Loucy (cell line): ENCODE results near the gene CEP104.

Experiments used
- H2AFZ ChIP-seq: fragments of 200-600 bp; sonication (generic); 2 replicates; pipeline ENCODE4 v1.6.0; 2016; ENCODE audit warnings: antibody characterized with exemption, mild to moderate bottlenecking, low read length, moderate library complexity
- H3F3A ChIP-seq: fragments of 200-600 bp; 2 replicates; pipeline ENCODE4 v1.6.0; 2016; ENCODE audit warnings: antibody characterized with exemption, low read depth, mild to moderate bottlenecking
- H3K27me3 ChIP-seq: fragments of 200-600 bp; sonication (generic); 2 replicates; pipeline ENCODE4 v1.6.1; 2014; ENCODE audit warnings: low read length, mild to moderate bottlenecking; ENCODE audit not compliant: insufficient read depth, poor library complexity, severe bottlenecking
- H3K36me3 ChIP-seq: fragments of 200-600 bp; sonication (generic); 2 replicates; pipeline ENCODE4 v1.6.1; 2016; ENCODE audit warnings: low read length; ENCODE audit not compliant: insufficient read depth
- H3K4me1 ChIP-seq: fragments of 200-600 bp; sonication (generic); 2 replicates; pipeline ENCODE4 v1.5.1; 2014; ENCODE audit warnings: low read length, mild to moderate bottlenecking; ENCODE audit not compliant: insufficient read depth, poor library complexity, severe bottlenecking
- H3K4me2 ChIP-seq: fragments of 200-600 bp; sonication (generic); 2 replicates; pipeline ENCODE4 v1.6.0; 2014; ENCODE audit warnings: antibody characterized with exemption, low read length, low read depth, mild to moderate bottlenecking; ENCODE audit not compliant: poor library complexity, severe bottlenecking
- H3K4me3 ChIP-seq: fragments of 200-600 bp; sonication (generic); 2 replicates; pipeline ENCODE4 v1.5.1; 2014; ENCODE audit warnings: low read length, mild to moderate bottlenecking, mixed read lengths; ENCODE audit not compliant: poor library complexity, severe bottlenecking
- H3K79me2 ChIP-seq: fragments of 200-600 bp; sonication (generic); 2 replicates; pipeline ENCODE4 v1.6.1; 2014; ENCODE audit warnings: low read length; ENCODE audit not compliant: insufficient read depth
- H3K9ac ChIP-seq: fragments of 200-600 bp; sonication (generic); 2 replicates; pipeline ENCODE4 v1.6.0; 2014; ENCODE audit warnings: mild to moderate bottlenecking, low read depth, low read length, moderate library complexity; ENCODE audit not compliant: poor library complexity, severe bottlenecking
- H3K9me2 ChIP-seq: fragments of 200-600 bp; sonication (generic); replicated peaks from 2 replicates; pipeline ENCODE4 v1.6.1; 2016; ENCODE audit warnings: low read depth, low read length, mixed read lengths
- H3K9me3 ChIP-seq: fragments of 200-600 bp; sonication (generic); 2 replicates; pipeline ENCODE4 v1.6.1; 2014; ENCODE audit warnings: mild to moderate bottlenecking, antibody characterized with exemption, low read length, low read depth; ENCODE audit not compliant: insufficient read depth
- H4K20me1 ChIP-seq: fragments of 200-600 bp; sonication (generic); 2 replicates; pipeline ENCODE4 v1.6.0; 2014; ENCODE audit warnings: antibody characterized with exemption, low read length, mild to moderate bottlenecking; ENCODE audit not compliant: insufficient read depth, poor library complexity, severe bottlenecking
- CTCF ChIP-seq: fragments of 200-600 bp; sonication (generic); conservative IDR thresholded peaks from 2 replicates; pipeline ENCODE4 v1.5.1; 2014; ENCODE audit warnings: mild to moderate bottlenecking, antibody characterized with exemption, low read length
- EZH2phosphoT487 ChIP-seq: fragments of 200-600 bp; IDR thresholded peaks from 2 replicates; pipeline ENCODE4 v1.6.1; 2018; ENCODE audit warnings: antibody characterized with exemption, mild to moderate bottlenecking, moderate library complexity, borderline replicate concordance

Gene CEP104

GRCh38 chr1:3821004-3821403, 36.0 kb downstream of the CEP104 start:
- no peak overlapping the region for H3K9ac ChIP-seq
- no peaks in the 10 kb centered on the region for H3K4me1 ChIP-seq
- H3K4me2 ChIP-seq: no peak overlapping the region
- TF ChIP-seq EZH2phosphoT487 (no peak), CTCF (no peak)
- no peaks in the 10 kb centered on the region for H3K9me2 ChIP-seq
- no peak overlapping the region for H2AFZ ChIP-seq
- peaks cover 4% of the 10 kb centered on the region; the same call in 1 of the 2 replicates for H3K36me3 ChIP-seq
- H3K9me3 ChIP-seq: no peaks in the 10 kb centered on the region
- no peaks in the 10 kb centered on the region for H4K20me1 ChIP-seq
- H3F3A ChIP-seq: no peaks in the 10 kb centered on the region
- H3K4me3 ChIP-seq: no peak overlapping the region
- no peaks in the 10 kb centered on the region for H3K79me2 ChIP-seq
- H3K27me3 ChIP-seq: no peaks in the 10 kb centered on the region

- Histone ChIP-seq H3K27me3 (no peaks in the 10 kb centered on the region), H3K4me2 (no peak overlapping the region), H2AFZ (no peak overlapping the region), H3K9me2 (no peaks in the 10 kb centered on the region), H4K20me1 (no peaks in the 10 kb centered on the region), H3K9me3 (no peaks in the 10 kb centered on the region), H3F3A (no peaks in the 10 kb centered on the region), H3K4me1 (no peaks in the 10 kb centered on the region), H3K79me2 (no peaks in the 10 kb centered on the region), H3K4me3 (no peak overlapping the region), H3K9ac (no peak overlapping the region), H3K36me3 (peaks cover 2% of the 10 kb centered on the region; the same call in 1 of the 2 replicates)
- TF ChIP-seq CTCF (no peak), EZH2phosphoT487 (no peak)
Observed at GRCh38 chr1:3820316-3820715, 36.7 kb downstream of the CEP104 start.

- TF ChIP-seq CTCF (no peak), EZH2phosphoT487 (no peak)
- Histone ChIP-seq H3K27me3 (no peaks in the 10 kb centered on the region), H3K9me3 (no peaks in the 10 kb centered on the region), H3K36me3 (no peaks in the 10 kb centered on the region), H2AFZ (no peak overlapping the region), H3K4me3 (no peak overlapping the region), H3F3A (no peaks in the 10 kb centered on the region), H3K9me2 (no peaks in the 10 kb centered on the region), H3K4me2 (no peak overlapping the region), H4K20me1 (no peaks in the 10 kb centered on the region), H3K4me1 (no peaks in the 10 kb centered on the region), H3K79me2 (no peaks in the 10 kb centered on the region), H3K9ac (no peak overlapping the region)
Observed at GRCh38 chr1:3819771-3820200, 37.2 kb downstream of the CEP104 start.
